ENCODE results near the gene CNTF.

DNA sequence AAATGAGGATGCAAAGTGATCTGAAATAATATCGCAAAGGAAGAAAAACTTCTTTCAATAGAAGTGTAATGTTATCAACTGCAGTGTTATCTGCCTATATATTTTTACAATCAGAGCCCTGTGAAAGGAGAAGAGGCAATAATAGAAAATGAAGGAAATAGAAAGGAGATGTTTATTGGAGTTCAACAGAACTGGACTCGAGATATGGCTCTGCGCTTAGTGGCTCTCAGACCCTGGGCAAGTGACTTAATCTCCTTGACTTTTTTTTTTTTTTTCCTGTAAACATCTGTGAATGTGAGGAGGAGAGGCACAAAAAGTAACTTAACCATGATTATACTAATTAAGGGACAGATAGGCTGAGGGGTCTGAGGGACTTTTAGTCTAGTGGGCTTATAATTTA, 18.9 kb downstream of the CNTF start:
- TF ChIP-seq, protein P1, sequence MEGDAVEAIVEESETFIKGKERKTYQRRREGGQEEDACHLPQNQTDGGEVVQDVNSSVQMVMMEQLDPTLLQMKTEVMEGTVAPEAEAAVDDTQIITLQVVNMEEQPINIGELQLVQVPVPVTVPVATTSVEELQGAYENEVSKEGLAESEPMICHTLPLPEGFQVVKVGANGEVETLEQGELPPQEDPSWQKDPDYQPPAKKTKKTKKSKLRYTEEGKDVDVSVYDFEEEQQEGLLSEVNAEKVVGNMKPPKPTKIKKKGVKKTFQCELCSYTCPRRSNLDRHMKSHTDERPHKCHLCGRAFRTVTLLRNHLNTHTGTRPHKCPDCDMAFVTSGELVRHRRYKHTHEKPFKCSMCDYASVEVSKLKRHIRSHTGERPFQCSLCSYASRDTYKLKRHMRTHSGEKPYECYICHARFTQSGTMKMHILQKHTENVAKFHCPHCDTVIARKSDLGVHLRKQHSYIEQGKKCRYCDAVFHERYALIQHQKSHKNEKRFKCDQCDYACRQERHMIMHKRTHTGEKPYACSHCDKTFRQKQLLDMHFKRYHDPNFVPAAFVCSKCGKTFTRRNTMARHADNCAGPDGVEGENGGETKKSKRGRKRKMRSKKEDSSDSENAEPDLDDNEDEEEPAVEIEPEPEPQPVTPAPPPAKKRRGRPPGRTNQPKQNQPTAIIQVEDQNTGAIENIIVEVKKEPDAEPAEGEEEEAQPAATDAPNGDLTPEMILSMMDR (IDR thresholded peaks at IDR 0.05): no peak
- no peak for TF ChIP-seq POLR2A (IDR thresholded peaks at IDR 0.05; ENCODE audit: low read depth)
